ENCODE measurements around the gene KISS1R.

GRCh38 chr19:925087-925525, 8.0 kb downstream of the KISS1R start:
- TF ChIP-seq CTCF (IDR thresholded peaks at IDR 0.05) (no peak), POLR2A (IDR thresholded peaks at IDR 0.05) (no peak), POLR2AphosphoS5 (IDR thresholded peaks at IDR 0.05) (no peak)
